ENCODE data around the gene DLX2. TPM values are rescaled to one million over a fixed set of nuclear protein-coding genes. Genes with fewer than 3 reads are reported as not detected.

The DLX2 gene
- total RNA-seq, result 5.8 TPM

DNA sequence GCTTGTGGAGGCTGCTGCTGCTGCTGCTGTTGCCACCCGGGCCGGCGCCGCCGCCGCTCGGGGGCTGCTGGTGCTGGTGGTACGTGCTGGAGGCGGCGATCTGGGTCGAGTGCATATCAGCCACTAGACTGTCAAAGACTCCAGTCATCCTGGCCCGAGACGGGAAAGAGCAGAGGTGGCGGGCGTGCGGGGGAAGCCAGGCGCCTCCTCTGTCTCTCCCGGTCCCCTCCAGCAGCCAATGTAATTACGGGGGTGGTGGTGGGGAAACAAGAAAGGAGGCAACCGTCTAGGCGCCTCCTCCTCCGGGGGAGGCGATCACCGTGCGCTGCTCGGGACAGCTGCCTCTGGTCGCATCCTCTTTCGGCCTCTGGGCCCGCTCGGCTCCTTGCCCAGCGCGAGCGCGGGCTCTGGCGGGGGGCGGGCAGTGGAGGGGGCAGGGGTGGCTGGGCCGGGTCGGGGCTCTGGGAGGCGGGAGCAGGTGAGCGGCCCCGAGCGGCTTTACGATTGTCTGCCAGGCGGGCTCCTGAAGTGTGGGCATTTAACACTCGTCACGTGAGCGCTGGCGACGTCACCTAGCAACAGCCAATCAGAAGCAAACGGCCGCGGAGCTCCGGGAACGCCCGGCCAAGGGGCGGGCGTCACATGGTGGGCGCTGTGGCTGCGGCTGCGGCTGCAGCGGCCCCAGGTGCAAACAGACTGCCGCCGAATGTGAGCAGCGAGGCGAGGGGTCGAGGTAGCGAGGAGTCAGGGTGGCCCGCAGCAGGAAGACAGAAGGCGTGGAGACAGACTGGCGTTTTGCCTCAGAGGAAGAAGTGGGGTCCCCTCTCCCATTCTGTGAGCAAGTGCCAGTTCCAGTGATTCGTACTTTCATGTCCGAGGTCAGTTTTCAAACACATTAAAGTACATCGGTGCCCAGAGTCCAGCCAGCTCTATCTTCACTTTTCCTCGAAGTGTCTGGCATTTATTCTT, at the start of gene DLX2:
DLX2 (minus strand) TSS at position 510 of the 969 bp plus-strand sequence; CDS start at position 148, 362 bp downstream.

DNA sequence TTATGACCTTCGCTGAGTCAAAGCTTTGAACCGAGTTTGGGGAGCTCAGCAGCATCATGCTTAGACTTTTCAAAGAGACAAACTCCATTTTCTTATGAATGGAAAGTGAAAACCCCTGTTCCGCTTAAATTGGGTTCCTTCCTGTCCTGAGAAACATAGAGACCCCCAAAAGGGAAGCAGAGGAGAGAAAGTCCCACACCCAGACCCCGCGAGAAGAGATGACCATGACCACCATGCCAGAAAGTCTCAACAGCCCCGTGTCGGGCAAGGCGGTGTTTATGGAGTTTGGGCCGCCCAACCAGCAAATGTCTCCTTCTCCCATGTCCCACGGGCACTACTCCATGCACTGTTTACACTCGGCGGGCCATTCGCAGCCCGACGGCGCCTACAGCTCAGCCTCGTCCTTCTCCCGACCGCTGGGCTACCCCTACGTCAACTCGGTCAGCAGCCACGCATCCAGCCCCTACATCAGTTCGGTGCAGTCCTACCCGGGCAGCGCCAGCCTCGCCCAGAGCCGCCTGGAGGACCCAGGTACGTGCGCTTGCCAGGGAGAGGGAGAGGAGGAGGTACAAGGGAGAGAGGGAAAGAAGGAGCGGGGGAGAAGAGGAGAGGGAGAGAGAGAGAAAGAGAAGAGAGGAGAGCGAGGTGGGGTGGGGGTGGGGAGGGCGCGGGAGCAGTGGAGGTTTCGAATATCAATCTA, 17.1 kb downstream of the DLX2 start, which contains the start of gene DLX1:
DLX1 (plus strand) TSS at position 48 of the 700 bp plus-strand sequence; CDS start at position 219, 171 bp downstream.

Other genes with a start within 250 kb of the DLX2 start
- 74.0 TPM for gene SLC25A12, start 208.7 kb downstream of the DLX2 start, total RNA-seq
- 60.9 TPM for gene HAT1, start 180.4 kb downstream of the DLX2 start, total RNA-seq
- gene METAP1D, start 102.9 kb downstream of the DLX2 start, total RNA-seq, result 8.8 TPM
- 30.9 TPM for gene DLX1, start 17.4 kb downstream of the DLX2 start, total RNA-seq